ENCODE measurements around the gene AQP12A. TPM values are rescaled to one million over a fixed set of nuclear protein-coding genes. Genes with fewer than 3 reads are reported as not detected.

Gene AQP12A
- polyA plus RNA-seq, 4 donors: 0.57 to 1.5 (median 0.93) TPM; not detected in 1

DNA sequence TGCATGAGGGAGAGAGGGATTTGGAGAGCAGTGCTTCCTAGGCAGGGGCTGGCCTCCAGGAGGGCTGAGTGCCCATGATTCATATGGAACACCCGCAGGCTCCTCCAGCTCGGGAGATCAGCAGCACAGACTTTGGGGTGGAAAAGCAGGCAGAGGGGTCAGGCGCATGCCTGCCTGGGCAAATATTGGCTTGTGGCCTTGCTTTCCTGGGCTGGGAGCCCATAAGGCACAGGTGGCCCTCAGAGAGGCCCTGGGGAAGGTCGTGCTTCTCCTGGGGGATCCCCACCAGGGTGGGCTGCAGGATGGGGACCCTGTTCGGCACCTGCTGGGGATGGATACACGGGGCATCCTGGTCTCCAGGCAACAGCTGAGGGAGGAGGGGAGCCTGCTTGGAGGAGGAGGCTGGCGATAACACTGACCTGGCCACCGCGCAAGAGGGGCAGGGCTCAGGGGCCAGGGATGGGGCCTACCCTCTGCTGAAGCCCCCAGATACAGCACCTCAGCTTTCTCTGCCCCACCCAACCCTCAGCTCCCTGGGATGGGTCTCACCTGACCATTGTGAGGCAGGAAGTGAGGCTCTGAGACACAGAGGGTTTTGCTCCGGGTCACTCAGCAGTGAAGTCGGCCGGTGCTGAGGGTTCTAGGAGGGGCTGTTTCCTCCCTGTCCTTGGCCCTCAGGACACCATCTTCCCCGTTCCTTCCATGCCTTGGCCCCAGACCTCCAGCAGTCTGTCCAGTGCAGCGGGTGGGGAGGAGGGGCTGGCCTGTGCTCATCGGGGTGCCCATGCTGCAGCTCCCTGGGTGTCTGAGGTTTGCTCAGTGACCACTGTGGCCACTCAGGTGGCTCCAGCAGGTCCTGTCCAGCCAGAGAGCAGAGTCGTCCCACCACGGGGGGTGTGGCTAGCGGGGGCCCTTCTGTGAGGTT lies 12.0 kb downstream of the AQP12A start:
- DNase-seq (ENCODE audit: low read depth in 4 of 4, low spot score in 2 of 4): no peak

DNA sequence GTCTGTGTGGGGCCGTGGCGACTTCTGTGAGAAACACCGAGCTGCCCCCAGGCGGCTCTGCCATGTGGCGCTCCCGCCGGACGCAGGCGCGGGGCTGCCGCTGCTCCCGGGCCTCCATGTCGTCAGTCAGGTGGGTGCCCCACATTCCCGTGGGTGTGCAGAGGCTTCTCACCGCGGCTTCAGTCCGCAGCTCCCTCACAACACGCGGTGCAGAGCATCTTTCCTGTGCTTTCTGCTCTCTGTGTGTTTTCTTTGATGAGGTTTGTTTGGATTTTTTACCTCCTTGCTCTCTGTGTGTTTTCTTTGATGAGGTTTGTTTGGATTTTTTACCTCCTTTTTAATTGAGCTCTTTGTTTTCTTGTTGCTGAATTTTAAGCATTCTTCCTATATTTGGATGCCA lies 13.0 kb downstream of the AQP12A start:
- DNase-seq (ENCODE audit: low read depth in 4 of 4, low spot score in 2 of 4): no peak

DNA sequence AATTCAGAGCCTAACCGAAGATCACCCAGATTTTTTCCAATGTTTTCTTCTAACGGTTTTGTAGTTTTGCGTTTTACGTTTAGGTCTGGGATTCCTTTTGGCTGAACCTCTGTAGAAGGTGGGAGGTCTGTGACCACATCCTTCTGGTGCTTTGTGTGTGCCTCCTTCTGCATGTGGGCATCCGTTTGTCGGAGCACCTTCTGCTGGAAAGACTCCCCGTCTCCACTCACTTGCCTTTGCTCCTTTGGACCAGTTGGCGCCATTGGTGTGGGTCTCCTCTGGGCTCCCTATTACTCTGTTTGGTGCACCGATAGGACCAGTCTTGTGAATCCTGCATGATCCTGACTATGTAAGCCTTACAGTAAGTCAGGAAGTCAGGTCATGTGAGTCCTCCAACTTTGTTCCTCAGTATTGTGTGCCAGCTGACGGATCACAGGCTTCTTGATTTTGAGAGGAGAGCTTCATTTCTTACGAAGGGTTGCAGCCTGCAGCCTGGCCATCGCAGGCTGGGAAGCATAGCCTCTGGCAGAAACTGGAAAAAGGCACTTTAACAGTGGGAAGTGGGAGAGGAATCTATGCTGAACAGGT lies 13.6 kb downstream of the AQP12A start:
- no peak for DNase-seq (ENCODE audit: low read depth in 4 of 4, low spot score in 2 of 4)

DNA sequence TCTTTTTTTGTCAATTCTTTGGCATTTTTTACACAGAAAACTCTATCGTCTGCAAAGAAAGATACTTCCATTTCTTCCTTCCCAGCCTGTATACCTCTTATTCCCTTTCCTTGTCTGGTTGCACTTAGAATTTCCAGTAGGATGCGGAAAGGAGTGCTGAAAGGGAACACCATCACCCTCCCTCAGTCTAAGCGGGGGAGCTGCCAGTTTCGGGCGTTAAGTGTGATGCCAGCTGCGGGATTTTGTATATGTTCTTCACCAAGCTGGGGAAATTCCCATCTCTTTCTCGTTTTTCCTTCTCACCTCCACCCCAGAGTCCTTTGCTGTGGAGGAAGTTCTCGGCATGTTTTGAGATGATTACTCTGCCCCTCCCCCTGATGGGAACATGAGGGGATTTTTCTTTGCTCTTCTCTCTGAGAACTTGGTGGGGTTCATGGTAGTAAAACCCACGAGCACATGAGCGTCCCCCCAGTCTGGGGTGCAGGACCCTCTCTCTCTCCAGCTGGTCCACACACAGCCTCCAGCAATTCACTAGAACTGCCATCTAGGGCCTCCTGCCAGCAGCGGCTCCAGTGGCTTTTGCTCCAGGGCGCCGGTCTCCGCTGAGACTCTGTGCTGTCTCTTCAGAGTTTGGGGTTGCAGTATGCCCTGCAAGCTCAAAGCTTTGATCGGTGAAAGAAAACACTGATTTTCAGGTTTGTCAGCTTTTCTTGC lies 15.5 kb downstream of the AQP12A start:
- DNase-seq (ENCODE audit: low read depth in 4 of 4, low spot score in 2 of 4): no peak

DNA sequence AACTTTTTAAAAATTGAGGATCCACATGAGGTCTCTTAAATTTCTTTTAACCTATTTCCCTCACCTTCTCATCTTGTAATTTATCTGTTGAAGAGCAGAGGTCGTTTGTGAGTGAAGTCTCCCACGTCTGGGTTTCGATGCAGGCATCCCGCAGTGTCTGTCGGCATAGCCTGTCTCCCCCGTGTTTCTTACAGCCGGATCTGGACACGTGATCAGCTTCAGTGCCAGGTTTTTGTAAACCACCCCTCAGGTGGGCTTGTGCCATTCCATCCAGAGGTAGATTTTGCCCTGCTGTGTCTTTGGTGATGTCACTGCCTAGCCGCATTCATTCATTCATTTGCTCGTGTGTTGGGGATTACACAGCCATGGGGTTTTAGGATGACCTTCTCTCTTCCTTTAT lies 16.2 kb downstream of the AQP12A start:
- no peak for DNase-seq (ENCODE audit: low read depth in 4 of 4, low spot score in 2 of 4)

DNA sequence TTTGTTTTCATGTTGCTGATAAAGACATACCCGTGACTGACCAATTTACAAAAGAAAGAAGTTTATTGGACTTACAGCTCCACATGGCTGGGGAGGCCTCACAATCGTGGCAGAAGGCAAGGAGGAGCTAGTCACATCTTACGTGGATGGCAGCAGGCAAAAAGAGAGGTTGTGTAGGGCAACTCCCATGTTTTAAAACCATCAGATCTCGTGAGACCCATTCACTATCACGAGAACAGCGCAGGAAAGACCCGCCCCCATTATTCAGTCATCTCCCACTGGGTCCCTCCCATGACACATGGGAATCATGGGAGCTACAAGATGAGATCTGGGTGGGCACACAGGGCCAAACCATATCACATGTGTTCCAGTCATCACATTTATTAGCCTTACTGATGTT lies 16.8 kb downstream of the AQP12A start:
- no peak for DNase-seq (ENCODE audit: low read depth in 4 of 4, low spot score in 2 of 4)

DNA sequence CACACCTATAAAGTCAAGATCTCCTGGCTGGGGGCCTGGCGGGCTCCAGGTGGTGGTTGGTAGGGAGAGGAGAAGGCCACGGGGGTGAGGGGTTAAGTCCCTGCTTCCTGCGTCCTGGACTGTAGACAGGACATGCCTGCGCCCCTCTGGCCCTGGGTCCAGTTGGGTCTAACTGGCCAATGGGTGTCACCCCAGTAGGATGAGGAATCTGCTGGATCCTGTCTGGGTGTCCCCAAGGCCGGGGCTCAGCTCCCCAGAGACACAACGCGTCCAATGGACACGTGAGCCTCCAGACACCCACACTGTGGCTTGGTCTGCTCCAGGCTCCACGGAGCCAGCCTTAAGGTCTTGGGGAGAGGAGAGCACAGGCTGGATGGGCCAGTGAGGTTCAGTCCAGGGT lies 19.6 kb downstream of the AQP12A start:
- no peak for DNase-seq (ENCODE audit: low read depth in 4 of 4, low spot score in 2 of 4)

DNA sequence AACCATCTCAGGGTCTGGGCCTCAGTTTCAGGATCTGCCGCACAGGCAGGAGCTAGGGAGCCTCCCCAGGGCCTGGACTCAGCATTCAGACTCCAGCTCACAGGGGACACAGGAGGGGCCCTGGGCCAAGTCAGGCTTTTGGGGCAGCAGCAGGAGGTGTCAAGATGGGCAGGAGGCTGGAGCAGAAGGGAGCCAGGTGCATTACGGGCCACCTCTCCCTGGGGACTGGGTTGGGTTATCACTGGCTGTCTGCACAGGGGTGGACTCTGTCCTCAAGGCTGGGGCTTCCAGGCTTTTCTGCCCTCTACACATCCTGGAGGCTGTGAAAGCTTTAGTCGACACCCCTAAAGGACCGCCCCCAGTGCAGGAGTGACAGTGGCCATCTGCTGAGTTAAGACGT lies 20.0 kb downstream of the AQP12A start:
- DNase-seq (ENCODE audit: low read depth in 4 of 4, low spot score in 2 of 4): no peak

DNA sequence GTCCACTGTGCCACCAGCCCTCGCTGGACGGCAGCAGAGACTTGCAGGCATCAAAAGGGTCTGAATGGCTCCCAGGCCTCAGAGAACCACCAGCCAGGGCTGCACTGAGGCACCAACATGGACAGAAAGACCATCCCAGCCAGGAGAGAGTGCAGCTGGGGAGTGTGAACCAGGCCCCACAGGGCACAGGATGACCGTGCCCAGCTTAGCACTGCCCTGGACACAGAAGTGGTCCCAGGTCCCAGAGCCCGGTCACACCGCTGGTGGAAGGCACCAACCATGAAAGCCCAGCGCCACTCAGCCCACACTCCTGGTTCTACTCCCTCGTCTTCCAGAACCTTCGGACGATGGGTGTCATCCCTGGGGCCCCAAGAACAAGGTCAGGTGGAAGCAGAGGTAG lies 20.5 kb downstream of the AQP12A start:
- DNase-seq (ENCODE audit: low read depth in 4 of 4, low spot score in 2 of 4): no peak

DNA sequence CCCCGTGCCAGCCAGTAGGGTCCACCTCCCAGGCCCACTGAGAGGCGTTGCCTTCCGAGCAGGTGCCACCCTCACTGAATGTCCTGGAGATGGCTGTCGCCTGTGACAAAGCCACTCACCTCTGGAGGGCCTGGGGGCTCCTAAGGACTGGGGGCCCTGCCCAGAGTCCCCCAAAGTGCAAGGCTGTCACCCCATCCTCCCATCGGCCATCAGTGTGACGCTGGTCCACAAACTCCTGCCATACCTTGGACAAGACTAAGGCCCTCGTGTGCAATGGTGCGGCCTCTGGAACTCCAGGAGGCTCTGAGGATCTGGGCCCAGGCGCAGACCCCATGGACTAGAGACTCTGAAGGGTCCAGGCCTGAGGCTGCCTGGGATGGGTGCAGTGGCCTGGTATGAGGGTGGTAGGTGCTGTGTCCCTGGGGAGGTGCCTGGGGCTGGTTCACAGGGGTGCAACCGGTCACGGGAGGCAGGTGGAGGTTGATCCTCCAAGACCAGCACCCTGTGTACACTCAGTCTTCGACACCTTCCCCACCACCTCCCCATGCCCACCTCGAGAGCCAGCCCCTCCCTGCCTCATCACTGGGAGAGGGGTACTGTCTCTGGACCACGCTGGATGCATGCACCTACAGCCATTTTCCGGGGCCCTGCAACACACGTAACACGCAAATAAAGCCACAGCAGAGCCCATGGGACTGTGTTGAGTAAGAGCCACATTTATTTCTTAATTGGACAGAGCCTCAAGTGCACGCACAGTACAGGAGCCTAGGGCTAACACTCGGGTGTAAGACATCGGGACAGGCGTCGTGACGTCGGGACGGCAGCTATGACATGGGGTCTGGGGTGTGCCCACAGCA lies 21.6 kb downstream of the AQP12A start:
- DNase-seq (ENCODE audit: low read depth in 4 of 4, low spot score in 2 of 4): no peak

DNA sequence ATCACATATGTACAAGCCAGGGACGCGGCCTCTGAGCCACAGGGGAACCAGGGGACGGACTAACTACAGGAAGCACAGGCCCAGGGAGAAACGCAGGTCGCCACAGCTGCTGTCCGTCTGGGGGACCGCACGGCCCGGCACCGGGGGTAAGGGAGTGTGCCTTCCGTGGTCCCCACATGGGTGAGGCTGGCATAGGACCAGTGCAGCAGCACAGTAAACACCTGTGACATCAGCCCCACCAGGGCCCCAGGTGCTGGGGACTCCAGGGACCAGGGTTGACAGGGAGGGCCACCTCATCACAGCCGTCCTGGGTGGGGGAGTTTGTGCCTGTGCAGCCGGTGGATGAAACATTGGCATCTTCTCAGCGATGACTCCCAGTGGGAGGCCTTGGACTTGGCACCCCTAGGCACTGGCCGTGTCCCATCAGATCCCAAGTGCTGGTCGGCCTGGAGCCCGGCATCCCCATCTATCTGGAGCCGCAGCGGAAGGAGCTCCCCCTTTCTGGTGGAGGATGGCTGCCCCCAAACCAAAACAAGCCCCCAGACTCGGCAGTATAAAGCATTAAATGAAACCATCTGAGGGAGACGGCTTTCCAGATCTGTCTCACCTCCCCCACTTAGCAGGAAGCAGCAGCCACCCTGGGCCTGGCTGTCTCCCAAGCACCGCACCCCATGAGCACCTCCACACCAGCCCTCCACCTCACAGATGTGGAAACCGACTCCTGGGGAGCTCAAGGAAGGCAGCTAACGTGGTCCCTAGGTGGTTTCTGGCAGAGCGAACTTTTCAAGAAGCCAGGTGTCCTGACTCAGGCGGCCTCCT lies 22.5 kb downstream of the AQP12A start:
- DNase-seq (ENCODE audit: low read depth in 4 of 4, low spot score in 2 of 4): no peak

DNA sequence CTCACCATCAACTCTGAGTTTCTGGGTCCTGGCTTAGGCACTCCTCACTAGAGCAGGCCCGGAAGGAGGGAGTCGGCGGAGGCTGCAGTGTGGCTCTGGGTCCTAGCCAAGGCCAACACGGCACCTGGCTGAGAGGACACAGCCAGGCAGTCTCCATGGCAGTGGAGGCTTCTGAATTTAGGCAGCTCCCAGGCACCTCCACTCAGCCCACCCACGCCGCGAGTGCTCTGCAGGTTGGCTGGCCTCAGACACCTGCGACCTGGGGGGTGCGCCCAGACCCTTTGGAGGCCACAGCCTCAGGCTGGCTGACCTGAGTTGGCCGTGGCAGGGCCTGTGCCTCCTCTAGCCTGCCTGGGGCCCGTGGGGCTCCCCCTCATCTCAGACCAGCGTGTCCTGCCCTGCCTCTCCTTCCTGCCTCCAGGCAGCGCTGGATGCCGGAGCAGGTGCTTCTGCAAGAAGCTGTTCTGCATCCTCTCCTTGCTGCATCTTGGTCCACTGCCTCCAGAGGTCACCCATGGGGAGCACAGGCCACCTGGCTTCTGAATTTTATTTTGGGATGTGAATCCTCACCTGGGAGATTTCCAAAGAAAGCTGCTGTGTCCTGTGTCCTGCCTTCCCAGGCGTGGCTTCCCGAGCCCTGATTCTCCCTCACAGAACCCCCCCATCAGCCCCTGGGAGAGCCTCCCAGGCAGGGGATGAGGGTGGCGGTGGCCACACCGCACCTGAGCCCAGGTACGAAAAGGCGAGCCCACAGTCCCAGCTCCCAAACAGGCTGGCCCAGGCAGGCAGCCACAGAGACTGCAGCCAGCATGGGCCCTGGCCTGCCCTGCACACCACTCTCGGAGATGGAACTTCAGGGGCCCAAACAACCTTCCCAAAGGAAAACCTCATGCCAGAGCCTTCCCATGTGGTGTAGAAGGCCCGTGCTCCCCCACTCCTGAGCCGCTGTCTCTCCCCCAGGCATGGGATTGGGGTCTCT lies 23.4 kb downstream of the AQP12A start:
- DNase-seq (ENCODE audit: low read depth in 4 of 4, low spot score in 2 of 4): no peak

DNA sequence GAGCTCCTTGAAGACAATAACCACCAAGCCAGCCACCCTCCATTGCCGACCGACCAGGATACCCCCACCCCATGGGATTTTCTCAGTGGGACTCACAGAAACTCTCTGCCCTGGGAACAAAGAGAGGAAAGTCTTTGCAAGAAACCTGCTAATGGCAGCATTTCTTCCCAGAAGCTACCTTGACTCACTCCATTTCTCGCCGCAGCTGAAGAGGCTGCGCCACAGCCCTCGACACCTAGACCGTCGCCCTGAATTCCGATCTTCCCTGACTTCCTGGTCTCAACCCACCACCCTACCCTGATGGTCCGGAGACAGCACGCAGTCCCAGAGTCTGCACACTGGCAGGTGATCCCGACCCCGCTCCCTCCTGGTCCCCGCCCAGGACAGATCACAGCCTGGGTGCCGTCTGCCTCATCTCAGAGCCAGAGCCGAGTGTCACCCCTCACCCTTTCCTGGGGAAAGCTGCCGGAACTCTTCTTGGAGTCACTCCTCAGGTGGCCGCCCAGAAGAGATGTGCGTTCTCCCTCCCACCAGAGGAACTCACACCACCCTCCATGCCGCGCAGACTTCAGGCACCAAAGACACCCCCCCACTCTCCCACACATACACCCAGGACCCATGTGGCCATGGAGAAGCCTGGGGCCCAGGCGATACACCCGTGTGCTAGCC lies 24.6 kb downstream of the AQP12A start:
- DNase-seq (ENCODE audit: low read depth in 4 of 4, low spot score in 2 of 4): no peak

DNA sequence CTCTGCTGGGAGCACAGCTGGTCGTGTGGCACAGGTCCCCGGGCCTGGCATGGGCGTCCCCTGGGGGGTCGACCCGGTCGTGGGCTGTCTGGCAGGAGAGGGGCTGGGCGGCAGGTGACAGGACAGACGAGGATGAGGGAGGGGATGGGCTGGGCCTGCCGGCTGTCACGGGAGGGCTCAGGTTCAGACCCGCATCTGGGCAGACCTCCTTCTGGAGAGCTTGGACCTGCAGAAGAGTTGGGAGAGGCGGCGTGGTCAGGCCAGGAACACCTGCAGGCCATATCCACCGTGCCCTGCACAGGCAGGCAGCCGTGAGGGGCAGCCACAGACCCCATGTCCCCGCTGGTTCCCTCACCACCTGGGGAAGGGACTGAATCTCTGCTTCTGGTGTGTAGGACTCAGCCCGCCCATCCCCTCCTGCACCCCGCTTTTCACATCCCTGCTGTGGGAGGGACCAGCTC lies 25.5 kb downstream of the AQP12A start:
- no peak for DNase-seq (ENCODE audit: low read depth in 4 of 4, low spot score in 2 of 4)

DNA sequence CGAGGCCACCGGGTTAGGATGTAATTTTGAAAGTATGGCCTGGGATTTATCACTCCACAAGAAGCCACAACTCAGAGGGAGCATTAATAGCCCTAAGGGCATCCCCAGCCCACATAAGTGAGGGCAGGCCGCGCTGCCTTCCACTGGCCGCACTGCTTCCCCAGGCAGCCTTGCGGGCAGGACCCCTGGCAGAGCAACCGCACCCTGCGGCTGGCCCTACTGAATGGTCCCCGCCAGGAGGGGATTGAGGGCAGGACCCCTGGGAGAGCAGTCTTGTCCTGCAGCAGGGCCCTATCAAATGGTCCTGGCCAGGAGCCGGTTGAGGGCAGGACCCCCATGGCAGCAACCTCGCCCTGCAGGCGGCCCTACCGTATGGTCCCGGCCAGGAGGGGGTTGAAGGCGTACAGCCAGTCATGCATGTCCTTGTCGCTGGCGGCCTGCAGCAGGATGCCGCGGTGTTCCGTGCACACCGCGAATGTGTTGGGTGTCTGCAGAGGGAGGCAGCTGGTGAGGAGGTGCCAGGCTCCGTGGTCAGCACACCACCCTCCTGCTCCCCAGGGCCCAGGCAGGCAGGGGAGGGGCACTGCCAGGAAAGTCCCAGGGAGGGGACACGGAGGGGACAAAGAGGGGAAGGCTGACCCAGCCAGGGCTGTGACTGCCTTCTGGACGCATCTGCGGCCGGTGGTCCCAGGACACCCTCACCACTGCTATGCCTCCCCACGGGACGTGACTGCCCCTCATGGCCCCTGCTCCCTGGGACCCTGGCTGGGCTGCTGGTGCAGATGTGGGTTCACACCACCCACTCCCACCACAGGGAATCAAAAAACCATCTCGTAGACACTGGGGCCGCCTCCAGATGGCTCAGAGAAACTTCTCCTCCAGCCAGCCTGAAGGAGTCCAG lies 26.3 kb downstream of the AQP12A start:
- no peak for DNase-seq (ENCODE audit: low read depth in 4 of 4, low spot score in 2 of 4)

DNA sequence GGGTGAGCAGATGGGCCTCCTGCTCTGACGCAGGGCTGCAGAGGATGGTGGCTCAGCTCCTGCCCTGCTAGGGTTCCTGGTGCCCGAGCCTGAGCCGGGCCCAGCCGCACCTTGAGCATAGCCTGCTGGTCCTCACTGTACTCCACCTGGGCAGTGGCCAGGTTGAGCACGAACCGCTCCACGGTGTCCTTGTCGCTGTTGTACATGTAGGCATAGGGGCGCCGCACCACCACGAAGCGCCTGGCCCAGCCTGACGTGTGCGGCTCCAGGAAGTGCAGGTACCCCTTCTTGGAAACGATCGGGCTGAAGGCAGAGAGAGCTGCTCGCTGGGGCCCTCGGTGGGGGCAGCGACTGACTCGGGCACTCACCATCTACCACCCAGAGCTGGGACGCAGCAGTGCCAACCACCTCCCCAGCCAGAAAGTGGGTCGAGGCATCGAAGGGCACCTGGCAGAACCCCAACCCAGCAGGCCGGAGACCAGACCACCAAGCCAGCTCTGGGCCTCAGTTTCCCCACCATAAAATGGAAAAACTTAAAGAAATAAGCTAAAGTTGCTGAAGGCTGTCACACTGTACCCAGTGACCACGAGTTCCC lies 27.3 kb downstream of the AQP12A start:
- DNase-seq (ENCODE audit: low read depth in 4 of 4, low spot score in 2 of 4): no peak

Measured in left renal cortex interstitium (tissue), 4 donors.